Subcutaneous abdominal adipose tissue (tissue), 5 donors: ENCODE measurements around the gene TBKBP1.

Experiments used
- H3K27ac ChIP-seq: one replicate; pipeline ENCODE4 v1.7.0; 2013; ENCODE audit warnings: low read depth, mild to moderate bottlenecking, inconsistent platforms, low read length, moderate library complexity
- H3K27me3 ChIP-seq, 5 donors: one replicate each; pipeline ENCODE4 v1.7.0; 2013; ENCODE audit warnings: low read length in 5 of 5, inconsistent platforms in 1 of 5; ENCODE audit not compliant: control insufficient read depth in 5 of 5, insufficient read depth in 4 of 5
- H3K36me3 ChIP-seq, 5 donors: one replicate each; pipeline ENCODE4 v1.7.0; 2013; ENCODE audit warnings: low read length in 5 of 5; ENCODE audit not compliant: control insufficient read depth in 5 of 5, insufficient read depth in 5 of 5
- H3K4me1 ChIP-seq, 5 donors: one replicate each; pipeline ENCODE4 v1.7.0; 2013; ENCODE audit warnings: low read length in 5 of 5, mild to moderate bottlenecking in 3 of 5, moderate library complexity in 1 of 5; ENCODE audit not compliant: control insufficient read depth in 5 of 5, insufficient read depth in 5 of 5
- H3K4me3 ChIP-seq, 5 donors: one replicate each; pipeline ENCODE4 v1.7.0; 2013; ENCODE audit warnings: low read length in 5 of 5, low read depth in 1 of 5
- H3K9ac ChIP-seq, 5 donors: one replicate each; pipeline ENCODE4 v1.7.0; 2013; ENCODE audit warnings: low read length in 5 of 5, mild to moderate bottlenecking in 4 of 5, moderate library complexity in 3 of 5
- H3K9me3 ChIP-seq, 5 donors: one replicate each; pipeline ENCODE4 v1.7.0; 2013; ENCODE audit warnings: low read length in 5 of 5; ENCODE audit not compliant: control insufficient read depth in 5 of 5
- donor health status: healthy.
- donor health status: healthy.
- donor health status: healthy.
- donor health status: healthy.
- donor health status: healthy.

TBKBP1 gene

GRCh38 chr17:47693731-47694580 is at the start of gene TBKBP1:
Gene TBKBP1, plus strand, starts transcription at chr17:47694161. Its CDS starts 1,952 bp downstream, at chr17:47696113.
- peaks cover 5 to 49% (median 31%) of the 10 kb centered on the region in 5 donors for H3K4me1 ChIP-seq
- H3K9ac ChIP-seq: peak within 1 kb of the TSS; percentile 67 to 86 (median 76)
- peak within 1 kb of the TSS; percentile 89 for H3K27ac ChIP-seq
- H3K36me3 ChIP-seq: peaks cover 0 to 18% (median 10%) of the 10 kb centered on the region in 5 donors
- no peaks in the 10 kb centered on the region for H3K27me3 ChIP-seq
- no peaks in the 10 kb centered on the region for H3K9me3 ChIP-seq
- H3K4me3 ChIP-seq: peak within 1 kb of the TSS; percentile 71 to 79 (median 75)

GRCh38 chr17:47644324-47644723 is 49.6 kb upstream of the TBKBP1 start:
- no peaks in the 10 kb centered on the region for H3K9me3 ChIP-seq
- H3K9ac ChIP-seq: no peak overlapping the region
- no peak overlapping the region for H3K4me3 ChIP-seq
- no peaks in the 10 kb centered on the region for H3K27me3 ChIP-seq
- H3K4me1 ChIP-seq: peaks cover 6 to 21% (median 10%) of the 10 kb centered on the region in 5 donors
- H3K36me3 ChIP-seq: no peaks in the 10 kb centered on the region
- no peak overlapping the region for H3K27ac ChIP-seq

- Histone ChIP-seq H3K27me3 (no peaks in the 10 kb centered on the region), H3K27ac (peak within 1 kb of the TSS; percentile 91), H3K4me3 (peak within 1 kb of the TSS; percentile 86 to 94 (median 89)), H3K4me1 (peaks cover 6 to 37% (median 19%) of the 10 kb centered on the region in 5 donors), H3K9ac (peak within 1 kb of the TSS; percentile 68 to 91 (median 81)), H3K36me3 (peaks cover 14 to 20% (median 18%) of the 10 kb centered on the region in 5 donors), H3K9me3 (no peaks in the 10 kb centered on the region)
Measured at GRCh38 chr17:47649153-47649971, 44.6 kb upstream of the TBKBP1 start, which contains the start of gene KPNB1. Gene KPNB1, plus strand, starts transcription at chr17:47649919. Its CDS starts 326 bp downstream, at chr17:47650245.

GRCh38 chr17:47649972-47650524 is 43.9 kb upstream of the TBKBP1 start:
- H3K27ac ChIP-seq: peak overlapping the region; percentile 41
- peak overlapping the region in 2 of 5 donors; percentile 66 to 73 for H3K9ac ChIP-seq
- peaks cover 6 to 43% (median 26%) of the 10 kb centered on the region in 5 donors for H3K4me1 ChIP-seq
- peak overlapping the region; percentile 40 to 89 (median 74) for H3K4me3 ChIP-seq
- no peaks in the 10 kb centered on the region for H3K9me3 ChIP-seq
- H3K27me3 ChIP-seq: no peaks in the 10 kb centered on the region
- H3K36me3 ChIP-seq: peaks cover 21 to 26% (median 24%) of the 10 kb centered on the region in 5 donors

GRCh38 chr17:47650525-47651522 is 43.1 kb upstream of the TBKBP1 start:
- Histone ChIP-seq H3K4me3 (peak overlapping the region; percentile 63 to 89 (median 74)), H3K27ac (peak overlapping the region; percentile 91), H3K9ac (peak overlapping the region; percentile 56 to 84 (median 70)), H3K9me3 (no peaks in the 10 kb centered on the region), H3K36me3 (peaks cover 28 to 34% (median 31%) of the 10 kb centered on the region in 5 donors), H3K27me3 (no peaks in the 10 kb centered on the region), H3K4me1 (peaks cover 6 to 50% (median 28%) of the 10 kb centered on the region in 5 donors)

GRCh38 chr17:47651704-47652103 is 42.3 kb upstream of the TBKBP1 start:
- Histone ChIP-seq H3K4me3 (no peak overlapping the region), H3K4me1 (peaks cover 6 to 50% (median 28%) of the 10 kb centered on the region in 5 donors), H3K36me3 (peaks cover 31 to 42% (median 38%) of the 10 kb centered on the region in 5 donors), H3K27ac (no peak overlapping the region), H3K9me3 (no peaks in the 10 kb centered on the region), H3K9ac (peak overlapping the region in 1 of 5 donors; percentile 84), H3K27me3 (no peaks in the 10 kb centered on the region)

- peaks cover 38 to 51% (median 47%) of the 10 kb centered on the region in 5 donors for H3K36me3 ChIP-seq
Measured at GRCh38 chr17:47652570-47652969, 41.4 kb upstream of the TBKBP1 start.

GRCh38 chr17:47653442-47653841 is 40.5 kb upstream of the TBKBP1 start:
- Histone ChIP-seq H3K27ac (no peak overlapping the region), H3K4me1 (peaks cover 4 to 37% (median 28%) of the 10 kb centered on the region in 5 donors), H3K4me3 (no peak overlapping the region), H3K27me3 (no peaks in the 10 kb centered on the region), H3K9ac (no peak overlapping the region), H3K36me3 (peaks cover 47 to 60% (median 55%) of the 10 kb centered on the region in 5 donors), H3K9me3 (no peaks in the 10 kb centered on the region)

More at GRCh38 chr17:47652570-47652969, 41.4 kb upstream of the TBKBP1 start:
- Histone ChIP-seq H3K27me3 (no peaks in the 10 kb centered on the region), H3K4me3 (no peak overlapping the region), H3K9ac (no peak overlapping the region), H3K4me1 (peaks cover 5 to 44% (median 28%) of the 10 kb centered on the region in 5 donors), H3K27ac (no peak overlapping the region), H3K9me3 (no peaks in the 10 kb centered on the region)
